Stomach (tissue), 19 donors: ENCODE results near the gene SPC25. TPM values are rescaled to one million over a fixed set of nuclear protein-coding genes. Genes with fewer than 3 reads are reported as not detected.

Experiments
- DNase-seq, 2 donors: peaks; one replicate each; pipeline versions ENCODE4 v3.0.0 to v3.0.0-alpha.2; 2013 to 2019
- H3K27ac ChIP-seq, 5 donors: fragments of 200-600 bp in 4 of 5; sonication (generic) in 4 of 5; one replicate each; pipeline ENCODE4 v1.5.1; 2013 to 2019; ENCODE audit warnings: mild to moderate bottlenecking in 1 of 5, moderate library complexity in 1 of 5
- H3K27me3 ChIP-seq, 3 donors: fragments of 200-600 bp; sonication (generic); one replicate each; pipeline ENCODE4 v1.5.1; 2017 to 2019; ENCODE audit warnings: mixed run types in 1 of 3
- H3K36me3 ChIP-seq, 4 donors: fragments of 200-600 bp; sonication (generic); 1 replicate in 3 of 4; 2 replicates in 1 of 4; pipeline ENCODE4 v1.5.1; 2016 to 2019
- H3K4me1 ChIP-seq, 4 donors: fragments of 200-600 bp; sonication (generic); one replicate each; pipeline ENCODE4 v1.5.1; 2016 to 2019
- H3K4me3 ChIP-seq, 4 donors: fragments of 200-600 bp; sonication (generic) in 3 of 4; one replicate each; pipeline ENCODE4 v1.5.1; 2016 to 2019; ENCODE audit warnings: mild to moderate bottlenecking in 1 of 4
- H3K9me3 ChIP-seq, 4 donors: fragments of 200-600 bp; sonication (generic); one replicate each; pipeline ENCODE4 v1.5.1; 2016 to 2019
- EP300 ChIP-seq: sonication (generic); formaldehyde crosslinking; IDR thresholded peaks from one replicate; pipeline ENCODE4 v1.6.1; 2017; ENCODE audit warnings: antibody characterized with exemption
- POLR2A ChIP-seq, 4 donors: fragments of 450-650 bp; IDR thresholded peaks; one replicate each; pipeline ENCODE4 v1.6.1; 2016; ENCODE audit warnings: antibody characterized with exemption in 4 of 4, control low read depth in 2 of 4, mild to moderate bottlenecking in 1 of 4, moderate library complexity in 1 of 4
- POLR2AphosphoS5 ChIP-seq, 3 donors: sonication (generic); formaldehyde crosslinking; IDR thresholded peaks; one replicate each; pipeline ENCODE4 v1.6.1; 2016; ENCODE audit warnings: antibody characterized with exemption in 3 of 3
- WGBS, 5 donors: extraction: QIAGEN DNeasy Blood & Tissue Kit in 3 of 5; methylation state at CpG; one replicate each; pipeline versions ENCODE4 v1.1.5 to v1.1.7; 2013 to 2018; 5-methylcytosine and 5-hydroxymethylcytosine counted together
- intact Hi-C: fragments of 100-400 bp; cut with DNase I; formaldehyde crosslinking; loops from one replicate; pipeline ENCODE4 v1.15.1; 2023; ENCODE audit warnings: low total_unique reads
- long read RNA-seq, 10 donors: transcript quantifications; one replicate each; lab custom pipeline, GENCODE V29; 2026
- polyA plus RNA-seq, 3 donors: library from polyadenylated mRNA; stranded (reverse); fragments of 200-250 nt; gene quantifications; one replicate each; pipeline ENCODE4 v1.2.3, GENCODE V29; 2013
- total RNA-seq, 5 donors: library from RNA; depleted of rRNA; stranded (reverse); fragments of >200 nt; gene quantifications; one replicate each; pipeline versions ENCODE4 v1.1.0 to v1.2.3, GENCODE V29; 2014 to 2016
- TF ChIP-seq, protein P1 (sequence below), 7 experiments: fragments of 450-650 bp in 4 of 7; fragments of 200-600 bp in 3 of 7; sonication (generic) in 3 of 7; IDR thresholded peaks; one replicate each; pipeline ENCODE4 v1.5.1; 2016 to 2019; ENCODE audit warnings: antibody characterized with exemption in 7 of 7, control low read depth in 2 of 7, mild to moderate bottlenecking in 1 of 7
- donor health status: healthy with polysubstance abuse.
- donor health status: Bipolar disorder and iron deficiency.
- donor health status: healthy.

SPC25 gene
- total RNA-seq = 1 to 10 TPM in 1 of 5 donors, under 1 TPM in 1, not detected in 3; 0.87 to 2.9 TPM
- 1 to 10 TPM; 2.6 to 4.7 (median 4.5) TPM for polyA plus RNA-seq
- long read RNA-seq, donor 1, partial matches to known transcripts = 0 of 1 reads
- long read RNA-seq, donor 1, other reads (novel, unspliced or antisense) = 0 of 1 reads
- long read RNA-seq, donor 2, transcript SPC25-201 (7 exons, 1,354 nt) = major isoform, 10 of 10 reads
- long read RNA-seq, donor 2, partial matches to known transcripts = 0 of 10 reads
- long read RNA-seq, donor 2, other reads (novel, unspliced or antisense) = 0 of 10 reads
- long read RNA-seq, donor 3, partial matches to known transcripts = 0 of 4 reads
- long read RNA-seq, donor 3, other reads (novel, unspliced or antisense) = 0 of 4 reads
- long read RNA-seq, donor 4, partial matches to known transcripts = 0 of 2 reads
- long read RNA-seq, donor 4, other reads (novel, unspliced or antisense) = 0 of 2 reads
- long read RNA-seq, donor 5, transcript SPC25-201 (7 exons, 1,354 nt) = major isoform, 6 of 13 reads
- long read RNA-seq, donor 5, partial matches to known transcripts = 7 of 13 reads
- long read RNA-seq, donor 5, other reads (novel, unspliced or antisense) = 0 of 13 reads
- long read RNA-seq, donor 6 = 0 reads
- long read RNA-seq, donor 7, partial matches to known transcripts = 0 of 4 reads
- long read RNA-seq, donor 7, other reads (novel, unspliced or antisense) = 0 of 4 reads
- long read RNA-seq, donor 8, transcript SPC25-201 (7 exons, 1,354 nt) = major isoform, 8 of 8 reads
- long read RNA-seq, donor 8, partial matches to known transcripts = 0 of 8 reads
- long read RNA-seq, donor 8, other reads (novel, unspliced or antisense) = 0 of 8 reads
- long read RNA-seq, donor 9, partial matches to known transcripts = 0 of 2 reads
- long read RNA-seq, donor 9, other reads (novel, unspliced or antisense) = 0 of 2 reads
- long read RNA-seq, donor 10 = 0 reads

- intact Hi-C loops = no loop called here
- no peaks in the 10 kb centered on the region for H3K9me3 ChIP-seq
- no peaks in the 10 kb centered on the region for H3K27me3 ChIP-seq
- TF ChIP-seq, protein P1, sequence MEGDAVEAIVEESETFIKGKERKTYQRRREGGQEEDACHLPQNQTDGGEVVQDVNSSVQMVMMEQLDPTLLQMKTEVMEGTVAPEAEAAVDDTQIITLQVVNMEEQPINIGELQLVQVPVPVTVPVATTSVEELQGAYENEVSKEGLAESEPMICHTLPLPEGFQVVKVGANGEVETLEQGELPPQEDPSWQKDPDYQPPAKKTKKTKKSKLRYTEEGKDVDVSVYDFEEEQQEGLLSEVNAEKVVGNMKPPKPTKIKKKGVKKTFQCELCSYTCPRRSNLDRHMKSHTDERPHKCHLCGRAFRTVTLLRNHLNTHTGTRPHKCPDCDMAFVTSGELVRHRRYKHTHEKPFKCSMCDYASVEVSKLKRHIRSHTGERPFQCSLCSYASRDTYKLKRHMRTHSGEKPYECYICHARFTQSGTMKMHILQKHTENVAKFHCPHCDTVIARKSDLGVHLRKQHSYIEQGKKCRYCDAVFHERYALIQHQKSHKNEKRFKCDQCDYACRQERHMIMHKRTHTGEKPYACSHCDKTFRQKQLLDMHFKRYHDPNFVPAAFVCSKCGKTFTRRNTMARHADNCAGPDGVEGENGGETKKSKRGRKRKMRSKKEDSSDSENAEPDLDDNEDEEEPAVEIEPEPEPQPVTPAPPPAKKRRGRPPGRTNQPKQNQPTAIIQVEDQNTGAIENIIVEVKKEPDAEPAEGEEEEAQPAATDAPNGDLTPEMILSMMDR (IDR thresholded peaks at IDR 0.05) = peak in 5 of 7 experiments; percentile 6 to 21 (median 13)
- TF ChIP-seq POLR2AphosphoS5 (IDR thresholded peaks at IDR 0.05) (peak in 1 of 3 donors; percentile 33), POLR2A (IDR thresholded peaks at IDR 0.05) (no peak)
- 0 to 1% (median 1%) methylated on average over 38 of the region's 38 CpGs for WGBS, 5 donors
- no peak within 1 kb of the TSS for H3K27ac ChIP-seq
- peaks cover 0 to 17% (median 12%) of the 10 kb centered on the region in 4 donors for H3K4me1 ChIP-seq
- peak within 1 kb of the TSS; percentile 48 to 70 (median 61) for H3K4me3 ChIP-seq
- H3K36me3 ChIP-seq = no peaks in the 10 kb centered on the region
- DNase-seq = peak; percentile 86 to 97
These were observed at the start of gene SPC25 for GRCh38 chr2:168890006-168890782. Gene SPC25 (minus strand): TSS chr2:168890430. CDS start chr2:168889519, 911 bp downstream.

- TF ChIP-seq EP300 = no peak
- no peak for TF ChIP-seq POLR2A (IDR thresholded peaks at IDR 0.05)
- TF ChIP-seq, protein P1 (IDR thresholded peaks at IDR 0.05) = no peak
- Histone ChIP-seq H3K4me3 (no peak overlapping the region), H3K36me3 (no peaks in the 10 kb centered on the region), H3K27me3 (no peaks in the 10 kb centered on the region), H3K4me1 (no peaks in the 10 kb centered on the region), H3K27ac (no peak overlapping the region), H3K9me3 (no peaks in the 10 kb centered on the region)
- WGBS, 5 donors = 79 to 92% (median 84%) methylated on average over 4 of the region's 4 CpGs
- DNase-seq = no peak
- intact Hi-C loops = no loop called here
These were observed 49.7 kb upstream of the SPC25 start for GRCh38 chr2:168939918-168940317.

- Histone ChIP-seq H3K4me3 (no peak overlapping the region), H3K9me3 (no peaks in the 10 kb centered on the region), H3K36me3 (no peaks in the 10 kb centered on the region), H3K27ac (no peak overlapping the region), H3K27me3 (no peaks in the 10 kb centered on the region), H3K4me1 (no peaks in the 10 kb centered on the region)
- no peak for DNase-seq
- 92 to 100% (median 97%) methylated on average over 1 of the region's 1 CpG for WGBS, 5 donors
- no peak for TF ChIP-seq POLR2AphosphoS5 (IDR thresholded peaks at IDR 0.05)
- TF ChIP-seq EP300 = no peak
- no peak for TF ChIP-seq POLR2A (IDR thresholded peaks at IDR 0.05)
- TF ChIP-seq, protein P1 (IDR thresholded peaks at IDR 0.05) = no peak
- intact Hi-C loops = no loop called here
These were observed 48.8 kb upstream of the SPC25 start for GRCh38 chr2:168939061-168939460.
